IPS DF 4.7 (cell line): ENCODE data around the gene WDR18.

Experiments used
- DNase-seq: peaks from one replicate; pipeline ENCODE4 v3.0.0-alpha.2; 2013; ENCODE audit warnings: low spot score; ENCODE audit errors: extremely low read depth

The WDR18 gene

DNA sequence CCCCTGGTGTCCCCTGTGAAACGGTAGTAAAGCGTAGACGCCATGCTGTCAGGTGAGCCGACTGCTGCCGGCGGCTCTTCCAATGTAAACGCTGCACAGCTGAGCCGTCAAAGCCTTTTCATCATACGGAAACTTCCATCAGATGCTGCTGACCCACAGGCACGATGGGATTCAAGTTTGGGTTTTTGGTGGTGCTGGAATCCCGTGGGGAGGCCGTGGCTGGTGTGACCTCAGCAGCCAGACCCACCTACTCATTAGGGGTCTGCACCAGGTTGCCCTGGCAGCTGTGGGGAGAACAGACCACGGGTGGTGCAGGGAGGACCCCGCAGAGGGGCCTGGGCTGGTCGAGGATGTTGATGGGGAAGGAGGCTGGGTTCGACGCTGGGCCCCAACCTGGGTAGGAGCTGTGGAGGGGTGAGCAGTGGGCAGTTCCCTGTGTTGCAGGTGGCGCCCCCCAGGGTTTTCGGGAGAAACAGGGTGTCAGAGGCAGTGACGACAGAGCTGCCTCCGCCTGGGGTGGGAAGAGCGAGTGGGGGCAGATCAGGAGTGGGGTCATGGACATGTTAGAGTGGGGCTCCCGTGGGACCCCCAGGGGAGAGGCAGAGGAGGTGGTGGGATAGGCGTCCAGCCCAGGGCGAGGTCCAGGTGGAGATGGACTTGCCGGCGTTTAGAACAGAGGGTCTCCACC, 22.7 kb downstream of the WDR18 start:
- DNase-seq: no peak

DNA sequence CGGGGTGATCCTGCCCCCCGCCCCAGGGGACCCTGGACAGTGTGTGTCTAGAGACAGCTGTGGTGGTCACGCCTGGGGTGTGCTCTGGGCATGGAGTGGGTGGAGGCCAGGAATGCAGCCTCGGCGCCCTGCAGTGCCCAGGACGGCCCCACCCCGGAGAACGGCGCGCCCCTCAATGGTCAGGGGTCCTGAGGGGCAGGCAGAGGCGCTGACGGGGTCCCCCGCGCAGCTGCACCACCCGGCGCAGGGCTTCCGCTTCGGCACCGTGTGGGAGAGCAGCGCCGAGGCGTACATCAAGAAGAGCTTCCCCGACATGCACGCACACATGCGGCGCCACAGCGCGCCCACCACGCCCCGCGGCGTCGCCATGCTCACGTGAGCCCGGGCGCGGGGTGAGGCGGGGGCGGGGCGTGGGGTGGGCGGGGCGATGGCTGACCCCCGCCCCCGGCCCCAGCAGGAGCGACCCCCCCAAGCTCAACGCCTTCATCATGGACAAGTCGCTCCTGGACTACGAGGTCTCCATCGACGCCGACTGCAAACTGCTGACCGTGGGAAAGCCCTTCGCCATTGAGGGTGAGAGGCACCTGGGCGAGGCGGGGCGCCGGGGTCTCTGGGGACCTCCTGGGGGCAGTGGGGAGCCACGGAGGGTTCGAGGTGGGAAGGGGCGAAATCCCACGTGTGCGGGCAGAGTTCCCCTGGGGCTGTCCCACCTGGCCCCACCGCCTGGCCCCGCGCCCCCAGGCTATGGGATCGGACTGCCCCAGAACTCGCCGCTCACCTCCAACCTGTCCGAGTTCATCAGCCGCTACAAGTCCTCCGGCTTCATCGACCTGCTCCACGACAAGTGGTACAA, 23.5 kb downstream of the WDR18 start:
- DNase-seq: no peak

DNA sequence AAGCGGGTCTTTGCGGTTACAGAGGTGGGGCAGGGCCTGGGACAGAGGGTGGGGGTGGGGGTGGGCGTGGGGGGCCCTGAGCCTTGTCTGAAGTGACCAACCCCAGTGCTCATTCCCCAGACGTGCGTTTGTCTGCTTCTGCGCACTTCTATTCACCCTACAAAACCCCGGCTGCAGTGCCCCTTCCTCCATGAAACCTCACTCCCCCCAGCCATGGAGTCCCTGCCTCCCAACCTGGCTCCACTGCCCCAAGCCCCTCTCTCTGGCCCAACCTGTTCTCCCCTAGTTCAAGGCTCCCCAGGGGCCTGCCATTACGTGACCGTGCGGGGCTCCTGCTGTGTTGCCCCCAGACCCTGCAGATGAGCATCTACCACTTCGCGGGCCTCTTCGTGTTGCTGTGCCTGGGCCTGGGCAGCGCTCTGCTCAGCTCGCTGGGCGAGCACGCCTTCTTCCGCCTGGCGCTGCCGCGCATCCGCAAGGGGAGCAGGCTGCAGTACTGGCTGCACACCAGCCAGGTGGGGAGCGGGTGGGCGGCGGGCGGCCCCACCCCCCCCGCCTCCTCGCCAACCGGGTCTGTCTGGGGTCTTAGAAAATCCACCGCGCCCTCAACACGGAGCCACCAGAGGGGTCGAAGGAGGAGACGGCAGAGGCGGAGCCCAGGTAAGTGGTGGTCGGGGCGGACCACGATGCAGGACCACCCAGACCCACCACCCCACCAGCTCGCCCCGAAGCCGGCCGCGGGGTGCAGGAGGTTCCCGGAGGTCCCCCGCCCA, 24.3 kb downstream of the WDR18 start:
- DNase-seq: no peak

DNA sequence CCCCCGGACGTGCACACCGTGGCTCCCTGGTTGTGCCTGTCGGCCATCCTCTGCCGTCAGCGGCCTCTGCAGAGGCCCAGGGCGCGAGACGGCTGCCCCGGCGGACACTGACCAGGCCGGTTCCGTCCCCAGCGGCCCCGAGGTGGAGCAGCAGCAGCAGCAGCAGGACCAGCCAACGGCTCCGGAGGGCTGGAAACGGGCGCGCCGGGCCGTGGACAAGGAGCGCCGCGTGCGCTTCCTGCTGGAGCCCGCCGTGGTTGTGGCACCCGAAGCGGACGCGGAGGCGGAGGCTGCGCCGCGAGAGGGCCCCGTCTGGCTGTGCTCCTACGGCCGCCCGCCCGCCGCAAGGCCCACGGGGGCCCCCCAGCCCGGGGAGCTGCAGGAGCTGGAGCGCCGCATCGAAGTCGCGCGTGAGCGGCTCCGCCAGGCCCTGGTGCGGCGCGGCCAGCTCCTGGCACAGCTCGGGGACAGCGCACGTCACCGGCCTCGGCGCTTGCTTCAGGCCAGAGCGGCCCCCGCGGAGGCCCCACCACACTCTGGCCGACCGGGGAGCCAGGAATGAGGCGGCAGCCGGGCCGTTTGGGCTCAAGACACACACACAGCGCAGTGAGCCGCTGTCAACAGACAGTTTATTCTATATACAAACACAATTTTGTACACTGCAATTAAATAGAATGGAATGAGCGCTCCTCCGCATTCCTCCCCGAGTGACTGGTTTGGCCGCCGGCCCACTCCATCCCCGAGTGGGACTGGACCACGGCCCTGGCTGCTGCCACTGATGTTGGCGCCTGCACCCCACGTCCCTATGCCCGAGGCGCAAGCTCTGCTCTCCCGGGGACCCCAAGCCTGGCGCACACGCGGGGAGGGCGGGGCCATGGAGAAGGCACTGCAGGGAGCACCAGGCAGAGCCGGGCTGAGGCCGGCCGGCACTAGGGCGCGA, 25.2 kb downstream of the WDR18 start:
- no peak for DNase-seq

DNA sequence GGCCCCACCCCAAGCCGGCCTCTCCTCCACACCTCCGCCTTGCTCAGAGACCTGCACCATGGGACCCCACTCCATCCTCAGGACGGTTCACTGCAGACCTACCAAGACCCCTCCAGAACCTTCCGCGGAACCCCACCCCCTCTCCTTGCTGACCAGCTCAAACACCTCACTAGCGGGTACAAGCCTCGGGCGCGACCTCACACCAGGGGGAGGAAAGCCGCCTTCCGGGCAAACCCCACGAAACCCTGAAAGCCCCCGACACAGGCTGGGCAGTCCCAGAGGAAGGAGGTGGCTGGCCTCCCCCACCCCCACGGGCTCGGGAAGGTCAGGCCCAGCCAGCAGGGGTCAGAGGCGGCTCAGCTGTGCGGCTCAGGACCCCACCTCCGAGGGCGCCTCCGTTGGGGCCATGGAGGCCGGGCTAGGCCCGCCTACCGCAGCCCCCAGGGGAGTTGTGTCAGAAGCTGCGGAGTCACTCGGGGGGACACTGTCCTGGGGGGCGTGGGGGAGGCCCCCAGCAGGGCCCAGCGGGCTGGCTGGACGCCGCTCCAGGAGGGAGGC, 25.9 kb downstream of the WDR18 start:
- no peak for DNase-seq

DNA sequence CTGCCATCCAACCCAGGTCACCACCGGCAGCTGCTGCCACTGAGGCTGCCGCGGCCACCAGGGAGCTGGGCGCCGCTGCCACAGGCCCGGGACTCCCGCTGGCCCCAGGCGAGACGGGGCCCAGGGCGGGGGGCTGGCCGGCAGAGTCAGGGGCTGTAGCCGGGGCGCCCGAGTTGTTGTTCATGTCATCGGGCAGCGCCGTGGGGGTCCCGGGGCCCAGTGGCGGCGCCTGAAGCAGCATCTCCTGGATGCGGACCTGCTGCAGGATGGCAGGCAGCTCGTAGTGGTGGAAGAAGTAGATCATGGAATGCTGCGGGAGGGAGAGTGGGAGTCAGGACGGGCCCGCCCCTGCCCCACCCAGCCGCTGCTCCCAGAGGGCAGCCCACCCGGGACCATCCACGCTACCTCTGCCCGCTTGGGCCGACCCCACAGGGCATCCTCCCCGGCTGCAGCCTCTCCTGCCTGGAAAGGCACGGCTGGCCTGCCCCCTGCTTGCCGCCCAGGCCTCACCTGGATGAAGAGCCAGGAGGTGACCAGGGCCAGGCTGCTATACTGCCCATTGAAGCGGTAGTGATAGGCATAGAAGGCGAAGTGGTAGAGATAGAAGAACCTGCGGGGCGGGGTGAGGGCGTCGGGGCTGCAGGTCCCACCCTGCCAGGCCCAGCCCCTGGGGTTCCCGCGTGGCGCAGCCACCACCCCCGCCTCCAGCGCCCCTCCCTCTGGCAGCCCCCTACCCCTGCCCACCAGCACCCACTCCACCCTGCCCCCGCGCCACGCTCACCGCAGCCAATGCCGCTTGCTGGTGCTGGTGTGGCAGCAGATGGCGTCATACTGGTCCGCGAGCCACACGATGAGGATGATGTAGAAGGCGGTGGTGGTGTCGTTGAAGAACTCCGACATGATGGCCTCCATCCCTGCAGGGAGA, 26.7 kb downstream of the WDR18 start:
- no peak for DNase-seq

DNA sequence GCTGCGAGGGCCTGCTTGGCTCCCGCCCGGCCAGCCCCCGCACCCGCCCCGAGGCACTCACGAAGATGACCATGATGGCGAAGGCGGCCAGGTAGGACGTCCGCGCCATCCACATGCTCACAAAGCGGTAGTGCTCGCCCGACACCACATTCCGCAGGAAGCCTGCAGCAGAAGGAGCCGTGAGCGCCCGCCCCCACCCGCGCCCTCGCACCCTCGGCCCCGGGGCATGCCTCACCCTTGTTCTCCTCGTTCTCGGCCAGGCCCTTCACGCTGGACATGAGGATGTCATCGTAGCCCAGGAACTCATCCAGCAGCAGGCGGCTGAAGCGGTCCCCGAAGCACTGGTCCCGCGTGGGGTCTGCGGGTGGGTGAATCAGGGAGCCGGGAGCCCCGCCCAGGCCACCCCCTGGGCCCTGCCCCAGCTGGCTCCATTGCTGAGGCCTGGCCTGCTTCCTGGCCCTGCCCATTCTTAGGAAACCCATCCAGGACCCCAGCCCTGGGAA, 27.7 kb downstream of the WDR18 start:
- DNase-seq: no peak

DNA sequence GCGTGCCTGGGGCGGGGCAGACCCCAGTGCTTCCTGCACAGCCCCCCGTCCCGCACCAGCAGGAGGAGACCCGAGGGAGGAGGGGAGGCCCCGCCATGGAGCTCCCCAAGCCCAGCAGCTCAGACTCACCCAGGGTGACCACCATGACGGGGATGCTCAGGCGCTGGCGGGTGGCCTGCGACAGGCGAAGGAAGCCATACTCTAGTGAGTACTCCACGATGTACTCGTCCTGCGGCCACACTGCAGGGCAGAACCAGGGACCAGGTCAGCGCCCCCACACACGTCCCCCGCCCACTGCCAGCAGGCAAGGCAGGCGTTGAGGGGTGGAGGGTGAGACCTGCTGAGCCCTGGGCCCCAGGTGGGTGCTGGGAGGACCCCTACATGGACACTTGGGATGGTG, 28.2 kb downstream of the WDR18 start:
- DNase-seq: no peak

DNA sequence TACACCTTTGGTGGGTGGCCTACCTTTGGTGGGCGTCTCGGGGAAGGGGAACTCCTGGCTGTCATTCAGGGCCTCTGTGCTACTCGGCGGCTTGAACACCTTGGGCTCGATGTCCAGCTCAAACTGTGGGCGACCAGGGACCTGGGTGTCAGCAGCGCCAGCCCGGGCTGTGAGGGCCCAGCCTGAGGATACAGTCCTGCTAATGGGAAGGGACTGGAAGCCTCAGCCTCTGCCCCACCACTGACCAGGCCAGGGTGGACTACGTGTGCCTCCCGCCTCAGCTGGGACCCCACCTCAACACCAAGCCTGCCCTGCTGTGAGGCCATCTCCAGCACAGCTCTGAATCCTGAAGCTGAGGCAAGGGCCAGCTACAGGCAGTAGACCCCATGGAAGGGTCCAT, 29.1 kb downstream of the WDR18 start:
- DNase-seq: no peak

DNA sequence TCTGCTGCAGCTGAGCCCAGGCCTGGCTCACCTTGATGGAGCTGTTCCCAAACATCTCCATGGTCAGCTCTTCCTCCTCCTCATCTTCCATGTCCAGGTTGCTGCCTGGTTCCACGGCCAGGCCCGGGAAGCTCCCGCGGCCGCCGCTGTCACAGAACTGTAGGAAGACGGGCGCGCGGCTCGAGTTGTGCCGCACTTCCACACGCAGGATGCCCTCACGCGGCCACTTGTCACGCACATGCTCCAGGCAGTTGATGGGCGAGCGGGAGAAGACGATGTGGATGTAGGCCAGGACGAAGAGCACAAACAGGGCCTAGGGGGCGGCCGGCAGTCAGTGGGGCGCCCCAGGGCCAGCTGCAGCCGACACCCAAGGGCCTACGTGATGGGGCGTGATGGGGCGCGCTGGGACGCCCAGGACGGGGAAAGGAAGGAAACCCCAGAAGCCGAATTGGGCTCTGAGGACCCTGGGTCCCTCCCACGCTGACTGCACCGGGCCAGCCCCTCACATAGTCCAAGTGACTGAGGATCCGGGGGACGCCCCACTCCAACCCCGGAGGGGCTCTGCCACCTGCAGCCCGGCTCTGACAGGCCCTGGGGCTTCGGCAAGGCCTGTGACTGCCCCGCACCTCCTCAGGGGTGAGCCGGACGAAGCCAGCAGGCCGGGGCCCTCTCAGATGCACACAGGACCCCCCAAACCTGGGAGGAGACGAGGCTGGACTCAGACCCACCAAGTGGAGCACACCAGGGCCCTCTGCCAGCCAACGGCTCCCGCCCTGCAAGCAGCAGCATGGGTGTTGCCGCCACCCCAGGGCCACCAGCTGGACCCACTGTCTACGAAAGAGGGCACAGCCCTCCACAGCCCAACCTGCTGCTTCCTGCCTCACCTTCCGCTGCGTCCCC, 30.3 kb downstream of the WDR18 start:
- no peak for DNase-seq

DNA sequence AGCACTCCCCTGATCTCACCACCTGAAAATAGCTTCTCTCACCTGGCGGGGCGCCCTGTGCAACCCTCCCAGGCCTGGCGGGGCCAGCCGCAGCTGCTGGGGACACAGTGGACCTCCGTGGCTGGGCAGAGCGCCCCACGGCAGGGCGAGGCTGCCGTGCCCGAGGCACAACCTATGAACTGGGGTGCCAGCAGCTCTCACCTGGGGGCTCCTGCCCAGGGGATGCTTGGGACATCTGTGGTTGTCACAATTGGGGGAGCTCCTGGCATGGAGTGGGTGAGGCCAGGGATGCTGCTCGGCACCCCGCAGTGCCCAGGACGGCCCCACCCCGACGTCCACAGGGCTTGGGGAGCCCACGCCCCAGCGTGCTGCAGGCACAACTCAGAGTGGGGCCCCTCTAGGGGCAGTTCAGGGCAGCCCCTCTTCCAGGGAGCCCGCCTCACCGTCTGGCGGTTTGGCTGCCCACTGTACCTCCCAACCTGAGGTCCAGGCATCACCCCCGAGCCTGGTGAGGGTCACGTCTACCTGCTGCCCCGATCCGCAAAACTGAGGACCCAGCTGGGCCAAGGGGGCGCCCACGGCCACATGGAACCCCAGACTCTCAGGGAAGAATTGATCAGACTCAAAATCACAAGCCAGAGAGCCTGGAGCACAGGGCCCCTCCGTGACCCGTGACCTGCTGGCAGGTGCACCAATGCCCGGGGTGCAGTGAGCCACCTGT, 31.1 kb downstream of the WDR18 start:
- no peak for DNase-seq

DNA sequence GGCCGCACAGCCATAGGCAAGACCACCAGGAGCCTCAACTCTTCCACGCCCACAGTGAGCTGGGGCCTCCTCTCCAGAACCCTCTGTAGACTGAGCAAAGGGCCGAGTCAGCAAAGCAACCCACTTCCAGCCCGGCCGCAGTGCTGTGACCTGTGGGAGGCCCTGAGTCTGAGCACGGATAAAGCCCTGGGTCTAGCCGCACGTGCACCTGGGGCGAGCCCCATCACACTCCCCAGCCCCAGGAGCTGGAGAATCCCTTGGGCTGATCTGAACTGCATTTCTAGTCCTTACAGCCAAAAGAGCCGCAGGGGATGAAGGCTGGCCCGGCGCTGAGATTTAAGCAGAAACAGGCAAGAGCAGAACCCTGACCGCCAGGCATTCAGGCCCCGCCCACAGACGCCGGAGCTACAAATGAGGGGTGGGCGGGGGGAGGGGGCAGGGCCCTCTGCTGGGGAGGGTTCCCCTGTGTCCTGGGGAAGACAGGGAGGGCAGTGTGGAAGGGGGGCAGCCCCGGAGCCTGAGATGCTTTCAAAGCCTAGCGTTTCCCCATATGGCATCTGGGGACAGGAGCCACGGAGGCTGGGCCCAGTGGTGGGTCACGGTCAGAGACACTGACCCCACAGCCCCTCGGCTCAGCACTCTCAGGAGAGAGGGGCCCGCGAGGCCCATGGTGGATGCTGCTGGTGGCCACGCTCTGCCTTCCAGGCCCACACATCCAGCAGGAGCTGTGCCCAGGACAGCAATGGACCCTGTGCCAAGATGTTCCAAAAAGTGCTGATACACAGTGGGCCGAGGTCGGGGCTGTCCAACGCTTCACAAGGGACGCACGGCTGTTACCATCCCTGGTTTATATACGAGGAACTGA, 31.9 kb downstream of the WDR18 start:
- no peak for DNase-seq

DNA sequence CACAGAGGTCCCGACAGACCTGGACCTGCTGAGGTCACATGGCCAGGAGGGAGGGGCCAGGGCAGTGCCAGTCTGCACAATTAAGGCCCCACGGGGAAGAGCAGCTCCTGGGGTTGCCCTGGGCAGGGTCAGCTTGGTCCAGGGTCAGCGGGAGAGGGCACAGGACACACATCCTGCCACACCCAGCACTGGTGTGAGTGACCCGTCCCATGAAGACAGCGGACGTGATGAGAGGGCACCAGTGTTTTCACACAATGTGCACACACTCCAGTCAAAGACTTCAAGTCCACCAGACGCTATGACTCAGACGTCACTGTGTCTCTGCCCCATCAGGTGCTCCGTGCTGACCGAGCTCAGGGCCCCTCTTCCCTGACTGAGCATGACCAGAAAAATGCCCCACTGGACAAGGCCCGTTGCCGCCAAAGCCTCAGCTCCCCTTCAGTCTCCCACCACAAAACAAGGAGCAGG, 32.5 kb downstream of the WDR18 start:
- DNase-seq: no peak

DNA sequence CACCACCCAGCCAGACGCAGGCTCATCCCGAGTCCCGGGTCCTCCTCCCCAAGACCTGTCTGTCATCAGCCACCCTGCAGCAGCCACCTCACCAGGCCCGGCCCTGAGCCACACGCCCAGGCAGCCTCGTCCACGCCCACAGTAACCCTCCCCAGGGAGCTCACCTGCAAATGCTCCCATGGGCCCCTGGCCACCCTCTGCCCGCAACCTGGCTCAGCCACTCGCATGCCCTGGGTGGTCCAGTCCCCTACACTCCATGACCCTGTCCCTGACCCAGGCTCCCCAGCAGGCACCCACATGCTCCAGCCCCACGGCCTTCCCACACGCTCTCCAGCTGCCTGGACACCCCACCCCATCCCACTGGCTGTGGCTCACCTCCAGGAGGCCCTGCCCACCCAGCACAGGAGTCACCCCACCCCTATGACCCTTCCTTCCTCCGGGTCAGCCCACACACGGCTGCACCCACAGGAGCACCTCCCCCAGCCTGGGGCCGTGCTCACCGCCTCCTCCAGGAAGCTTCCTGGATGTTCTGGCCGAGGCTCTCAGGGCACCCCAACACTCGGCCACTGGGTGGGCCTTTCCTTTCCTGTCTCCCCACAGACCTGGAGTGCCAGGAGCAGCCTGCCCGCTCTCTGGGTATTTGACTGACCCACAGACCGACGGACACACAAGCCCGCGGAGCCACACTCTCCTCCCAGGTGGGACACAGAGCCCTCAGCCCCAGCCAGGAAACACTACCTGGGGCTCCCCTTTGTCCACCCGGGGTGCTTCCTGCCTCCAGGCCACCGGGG, 33.2 kb downstream of the WDR18 start:
- no peak for DNase-seq

DNA sequence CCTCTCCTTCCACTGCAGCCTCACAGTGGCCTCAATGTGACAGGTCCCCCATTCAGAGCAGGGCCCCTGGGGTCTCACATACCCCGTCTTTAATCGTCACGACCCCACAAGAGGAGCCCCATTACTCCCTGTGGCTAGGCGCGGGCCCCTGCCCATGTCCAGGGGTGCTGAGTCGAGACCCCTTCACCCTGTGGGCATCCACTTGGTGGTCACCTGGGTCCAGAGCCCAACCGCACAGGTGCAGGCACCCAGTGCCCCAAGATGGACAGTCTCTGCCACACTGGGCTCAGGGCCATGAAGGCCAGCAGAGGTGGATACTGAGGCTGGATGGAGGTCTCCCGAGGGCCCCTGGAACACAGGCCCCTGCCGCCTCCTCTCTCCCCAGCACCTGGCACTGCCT, 33.8 kb downstream of the WDR18 start:
- no peak for DNase-seq

DNA sequence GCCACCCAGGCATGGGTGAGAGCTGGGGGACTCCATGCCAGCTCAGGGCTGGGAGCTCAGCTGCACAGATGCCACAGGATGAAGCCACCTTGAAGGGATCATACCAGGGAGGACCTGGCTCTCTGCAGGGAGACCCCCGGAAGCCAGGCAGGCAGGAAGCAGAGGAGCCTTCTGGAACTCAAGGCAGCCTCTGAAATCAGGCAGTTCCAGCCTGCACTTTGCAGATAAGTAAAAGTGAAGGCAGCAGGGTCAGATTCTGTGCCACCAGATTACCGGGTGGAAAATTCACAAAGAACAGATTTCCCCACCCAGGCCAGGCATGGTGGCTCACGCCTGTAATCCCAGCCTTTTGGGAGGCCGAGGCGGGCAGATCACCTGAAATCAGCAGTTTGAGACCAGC, 34.2 kb downstream of the WDR18 start:
- no peak for DNase-seq
